ENCODE measurements around the gene RNPEP. TPM values are rescaled to one million over a fixed set of nuclear protein-coding genes. Genes with fewer than 3 reads are reported as not detected.

RNPEP gene
- total RNA-seq, 1 donor from 2014 or later = 79.3 TPM

GRCh38 chr1:202007805-202008489 is 25.5 kb downstream of the RNPEP start:
- Mint-ChIP-seq H3K27me3 (ENCODE audit: low read depth) (no peaks in the 10 kb centered on the region), H3K4me3 (peak overlapping the region; percentile 54), H3K9me3 (no peaks in the 10 kb centered on the region), H3K36me3 (peaks cover 26% of the 10 kb centered on the region), H3K27ac (peak overlapping the region; percentile 100), H3K4me1 (peaks cover 74% of the 10 kb centered on the region)
- DNase-seq (ENCODE audit: low spot score in 2 of 2, unreplicated experiment in 2 of 2) = peak; percentile 85 to 94
- no peak for TF ChIP-seq CTCF (IDR thresholded peaks at IDR 0.05; ENCODE audit: unreplicated experiment)

- DNase-seq (ENCODE audit: low spot score in 2 of 2, unreplicated experiment in 2 of 2) = peak; percentile 48 to 83
- peak overlapping the region; percentile 100 for H3K27ac Mint-ChIP-seq
- H3K36me3 Mint-ChIP-seq = peaks cover 17% of the 10 kb centered on the region
- peak; percentile 93 for TF ChIP-seq CTCF (IDR thresholded peaks at IDR 0.05; ENCODE audit: unreplicated experiment)
- peak overlapping the region; percentile 92 for H3K4me3 Mint-ChIP-seq
- no peaks in the 10 kb centered on the region for H3K27me3 Mint-ChIP-seq (ENCODE audit: low read depth)
- peaks cover 82% of the 10 kb centered on the region for H3K4me1 Mint-ChIP-seq
- H3K9me3 Mint-ChIP-seq = no peaks in the 10 kb centered on the region
Observed at GRCh38 chr1:202009326-202010179, 27.1 kb downstream of the RNPEP start.

GRCh38 chr1:202010180-202011015 is 27.9 kb downstream of the RNPEP start, which contains the start of gene ELF3:
Gene ELF3, plus strand, starts transcription at chr1:202010587. Its CDS starts 550 bp downstream, at chr1:202011137.
- Mint-ChIP-seq H3K9me3 (no peaks in the 10 kb centered on the region), H3K27ac (peak within 1 kb of the TSS; percentile 100), H3K4me3 (peak within 1 kb of the TSS; percentile 92), H3K4me1 (peaks cover 78% of the 10 kb centered on the region), H3K27me3 (ENCODE audit: low read depth) (no peaks in the 10 kb centered on the region), H3K36me3 (peaks cover 12% of the 10 kb centered on the region)
- peak; percentile 38 to 76 for DNase-seq (ENCODE audit: low spot score in 2 of 2, unreplicated experiment in 2 of 2)
- no peak for TF ChIP-seq CTCF (IDR thresholded peaks at IDR 0.05; ENCODE audit: unreplicated experiment)

GRCh38 chr1:202011994-202012393 is 29.5 kb downstream of the RNPEP start:
- peaks cover 82% of the 10 kb centered on the region for H3K4me1 Mint-ChIP-seq
- TF ChIP-seq CTCF (IDR thresholded peaks at IDR 0.05; ENCODE audit: unreplicated experiment) = no peak
- peaks cover 12% of the 10 kb centered on the region for H3K36me3 Mint-ChIP-seq
- H3K27me3 Mint-ChIP-seq (ENCODE audit: low read depth) = no peaks in the 10 kb centered on the region
- H3K9me3 Mint-ChIP-seq = no peaks in the 10 kb centered on the region
- DNase-seq (ENCODE audit: low spot score in 2 of 2, unreplicated experiment in 2 of 2) = no peak
- peak overlapping the region; percentile 92 for H3K4me3 Mint-ChIP-seq
- H3K27ac Mint-ChIP-seq = peak overlapping the region; percentile 79
